Suprapubic skin (tissue), 4 donors: ENCODE data around the gene MARK4.

ENCODE experiments used
- POLR2A ChIP-seq, 2 donors: fragments of 450-650 bp; IDR thresholded peaks; one replicate each; pipeline ENCODE4 v1.6.1; 2017; ENCODE audit warnings: antibody characterized with exemption in 2 of 2, mild to moderate bottlenecking in 2 of 2, moderate library complexity in 2 of 2
- POLR2AphosphoS5 ChIP-seq, 3 donors: sonication (generic); formaldehyde crosslinking; IDR thresholded peaks; one replicate each; pipeline ENCODE4 v1.6.1; 2017; ENCODE audit warnings: antibody characterized with exemption in 3 of 3
- TF ChIP-seq, protein P1 (sequence below), 2 donors: fragments of 200-600 bp in 1 of 2; fragments of 450-650 bp in 1 of 2; sonication (generic) in 1 of 2; IDR thresholded peaks; one replicate each; pipeline ENCODE4 v1.5.1; 2016 to 2019; ENCODE audit warnings: antibody characterized with exemption in 2 of 2, mild to moderate bottlenecking in 1 of 2, moderate library complexity in 1 of 2

DNA sequence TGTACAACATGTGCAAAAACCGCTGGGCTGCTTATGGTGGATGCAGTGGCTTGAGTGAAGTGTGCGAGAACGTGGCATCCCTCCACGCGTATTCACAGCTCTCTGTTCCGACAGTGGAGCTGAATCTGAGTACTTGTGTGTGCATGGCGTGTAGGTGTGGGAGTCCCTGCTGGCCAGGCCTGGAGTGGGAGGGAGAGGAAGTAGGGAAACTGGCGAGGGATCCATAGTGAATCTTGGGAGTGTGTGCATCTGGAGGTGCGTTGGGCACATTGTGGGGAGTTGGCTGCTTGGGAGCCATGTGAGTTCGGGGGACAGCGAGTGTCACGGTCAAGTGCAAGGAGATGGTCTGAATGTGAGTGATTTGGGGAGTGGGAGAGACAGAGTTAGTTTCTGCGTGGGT lies 91.8 kb downstream of the MARK4 start:
- TF ChIP-seq, protein P1, sequence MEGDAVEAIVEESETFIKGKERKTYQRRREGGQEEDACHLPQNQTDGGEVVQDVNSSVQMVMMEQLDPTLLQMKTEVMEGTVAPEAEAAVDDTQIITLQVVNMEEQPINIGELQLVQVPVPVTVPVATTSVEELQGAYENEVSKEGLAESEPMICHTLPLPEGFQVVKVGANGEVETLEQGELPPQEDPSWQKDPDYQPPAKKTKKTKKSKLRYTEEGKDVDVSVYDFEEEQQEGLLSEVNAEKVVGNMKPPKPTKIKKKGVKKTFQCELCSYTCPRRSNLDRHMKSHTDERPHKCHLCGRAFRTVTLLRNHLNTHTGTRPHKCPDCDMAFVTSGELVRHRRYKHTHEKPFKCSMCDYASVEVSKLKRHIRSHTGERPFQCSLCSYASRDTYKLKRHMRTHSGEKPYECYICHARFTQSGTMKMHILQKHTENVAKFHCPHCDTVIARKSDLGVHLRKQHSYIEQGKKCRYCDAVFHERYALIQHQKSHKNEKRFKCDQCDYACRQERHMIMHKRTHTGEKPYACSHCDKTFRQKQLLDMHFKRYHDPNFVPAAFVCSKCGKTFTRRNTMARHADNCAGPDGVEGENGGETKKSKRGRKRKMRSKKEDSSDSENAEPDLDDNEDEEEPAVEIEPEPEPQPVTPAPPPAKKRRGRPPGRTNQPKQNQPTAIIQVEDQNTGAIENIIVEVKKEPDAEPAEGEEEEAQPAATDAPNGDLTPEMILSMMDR (IDR thresholded peaks at IDR 0.05): no peak
- no peak for TF ChIP-seq POLR2A (IDR thresholded peaks at IDR 0.05)
- no peak for TF ChIP-seq POLR2AphosphoS5 (IDR thresholded peaks at IDR 0.05)
